SH-SY5Y (cell line): ENCODE results near the gene CYB5R4.

Experiments used
- GATA2 ChIP-seq: IDR thresholded peaks from 2 replicates; pipeline ENCODE4 v1.6.1; 2011; ENCODE audit warnings: mild to moderate bottlenecking, low read depth, low read length
- GATA3 ChIP-seq: IDR thresholded peaks from 2 replicates; pipeline ENCODE4 v1.6.1; 2011; ENCODE audit warnings: low read depth, mild to moderate bottlenecking, low read length, moderate library complexity

- TF ChIP-seq GATA2 (no peak; the same call in 1 of the 2 replicates), GATA3 (peak; percentile 47; the same call in 1 of the 2 replicates)
These were observed 43.7 kb upstream of the CYB5R4 start for GRCh38 chr6:83815631-83816272.
